ENCODE results near the gene NCOA5. TPM values are rescaled to one million over a fixed set of nuclear protein-coding genes. Genes with fewer than 3 reads are reported as not detected.

NCOA5 gene
- total RNA-seq, 6 donors from 2014 or later = 17.1 to 48.2 (median 30.2) TPM

DNA sequence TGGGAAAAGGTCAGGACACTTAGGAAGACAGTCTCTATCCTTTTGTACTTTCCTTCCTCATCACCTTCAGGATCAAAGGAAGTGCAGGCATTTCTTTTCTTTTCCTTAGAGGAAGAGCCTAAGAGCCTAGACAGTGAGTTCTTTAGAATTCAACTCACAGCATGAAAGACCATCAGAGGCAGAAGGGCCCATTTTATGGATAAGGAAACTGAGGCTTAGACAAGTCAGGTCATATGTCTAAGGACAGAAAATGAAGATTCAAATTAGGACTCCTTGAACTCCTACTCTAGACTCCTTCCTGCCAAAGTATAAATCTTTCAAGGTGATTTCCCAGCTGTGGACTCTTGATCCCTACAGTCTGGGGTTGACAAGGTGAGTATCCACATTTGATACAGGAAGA lies 39.9 kb downstream of the NCOA5 start:
- Histone ChIP-seq H3K36me3 (no peaks in the 10 kb centered on the region), H3K27ac (no peak overlapping the region), H3K4me3 (no peak overlapping the region), H3K27me3 (no peaks in the 10 kb centered on the region), H3K4me1 (no peaks in the 10 kb centered on the region), H3K9me3 (no peaks in the 10 kb centered on the region)
- TF ChIP-seq EP300 (IDR thresholded peaks at IDR 0.05) (no peak), POLR2A (IDR thresholded peaks at IDR 0.05) (no peak), POLR2AphosphoS5 (IDR thresholded peaks at IDR 0.05) (no peak)
- TF ChIP-seq, protein P1, sequence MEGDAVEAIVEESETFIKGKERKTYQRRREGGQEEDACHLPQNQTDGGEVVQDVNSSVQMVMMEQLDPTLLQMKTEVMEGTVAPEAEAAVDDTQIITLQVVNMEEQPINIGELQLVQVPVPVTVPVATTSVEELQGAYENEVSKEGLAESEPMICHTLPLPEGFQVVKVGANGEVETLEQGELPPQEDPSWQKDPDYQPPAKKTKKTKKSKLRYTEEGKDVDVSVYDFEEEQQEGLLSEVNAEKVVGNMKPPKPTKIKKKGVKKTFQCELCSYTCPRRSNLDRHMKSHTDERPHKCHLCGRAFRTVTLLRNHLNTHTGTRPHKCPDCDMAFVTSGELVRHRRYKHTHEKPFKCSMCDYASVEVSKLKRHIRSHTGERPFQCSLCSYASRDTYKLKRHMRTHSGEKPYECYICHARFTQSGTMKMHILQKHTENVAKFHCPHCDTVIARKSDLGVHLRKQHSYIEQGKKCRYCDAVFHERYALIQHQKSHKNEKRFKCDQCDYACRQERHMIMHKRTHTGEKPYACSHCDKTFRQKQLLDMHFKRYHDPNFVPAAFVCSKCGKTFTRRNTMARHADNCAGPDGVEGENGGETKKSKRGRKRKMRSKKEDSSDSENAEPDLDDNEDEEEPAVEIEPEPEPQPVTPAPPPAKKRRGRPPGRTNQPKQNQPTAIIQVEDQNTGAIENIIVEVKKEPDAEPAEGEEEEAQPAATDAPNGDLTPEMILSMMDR (IDR thresholded peaks at IDR 0.05) = no peak
- ATAC-seq (ENCODE audit: low FRiP score in 2 of 2) = no peak
- no peak for DNase-seq

DNA sequence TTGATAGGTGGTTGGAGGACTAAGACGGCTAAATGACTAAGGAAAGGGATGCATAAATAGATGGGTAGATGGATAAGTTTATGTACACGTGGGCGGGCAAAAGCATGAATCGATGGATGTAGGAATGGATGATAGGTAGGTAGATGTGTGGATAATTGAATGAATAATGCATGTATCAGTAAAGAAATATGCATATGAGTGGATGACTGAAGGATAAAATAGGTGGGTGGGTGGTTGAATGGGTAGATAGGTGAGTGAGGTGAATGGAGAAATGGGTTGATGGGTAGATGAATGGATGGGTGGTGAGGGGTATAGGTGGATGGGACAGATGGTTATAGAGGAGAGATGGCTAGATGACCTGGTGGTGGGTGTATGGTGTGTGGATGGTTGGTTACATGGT lies 40.6 kb downstream of the NCOA5 start:
- Histone ChIP-seq H3K27me3 (no peaks in the 10 kb centered on the region), H3K4me3 (no peak overlapping the region), H3K4me1 (no peaks in the 10 kb centered on the region), H3K9me3 (no peaks in the 10 kb centered on the region), H3K27ac (no peak overlapping the region), H3K36me3 (no peaks in the 10 kb centered on the region)
- TF ChIP-seq EP300 (IDR thresholded peaks at IDR 0.05) (no peak), POLR2A (IDR thresholded peaks at IDR 0.05) (no peak), POLR2AphosphoS5 (IDR thresholded peaks at IDR 0.05) (no peak)
- TF ChIP-seq, protein P1 (IDR thresholded peaks at IDR 0.05) = no peak
- DNase-seq (no peak), ATAC-seq (ENCODE audit: low FRiP score in 2 of 2) (no peak)
- 84 to 88% methylated on average over 4 of the region's 4 CpGs for WGBS, 2 donors

DNA sequence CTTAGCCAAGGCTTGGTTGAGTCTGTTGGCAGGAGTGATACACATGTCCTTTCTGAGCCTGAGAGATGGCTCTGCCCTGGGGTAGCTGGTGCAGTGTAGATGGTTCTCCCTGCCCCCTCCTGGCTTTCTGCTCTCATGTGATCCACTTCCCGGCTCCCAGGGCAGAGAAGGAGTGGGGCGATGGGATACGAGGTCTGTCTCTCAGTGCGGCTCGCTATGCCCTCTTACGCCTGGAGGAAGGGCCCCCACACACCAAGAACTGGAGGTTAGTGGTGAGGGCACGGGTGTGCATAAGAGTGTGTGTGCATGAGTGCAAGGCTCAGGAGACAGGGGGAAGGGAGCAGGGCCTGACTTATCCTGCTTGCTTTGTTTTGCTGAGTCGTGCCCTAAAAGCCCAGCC lies 41.9 kb downstream of the NCOA5 start:
- no peak for TF ChIP-seq EP300 (IDR thresholded peaks at IDR 0.05)
- TF ChIP-seq, protein P1 (IDR thresholded peaks at IDR 0.05) = no peak
- no peak for TF ChIP-seq POLR2A (IDR thresholded peaks at IDR 0.05)
- no peak for TF ChIP-seq POLR2AphosphoS5 (IDR thresholded peaks at IDR 0.05)
- ATAC-seq (ENCODE audit: low FRiP score in 2 of 2) (no peak), DNase-seq (no peak)
- Histone ChIP-seq H3K27me3 (no peaks in the 10 kb centered on the region), H3K4me1 (no peaks in the 10 kb centered on the region), H3K36me3 (no peaks in the 10 kb centered on the region), H3K9me3 (no peaks in the 10 kb centered on the region), H3K27ac (no peak overlapping the region), H3K4me3 (no peak overlapping the region)
- 66 to 83% methylated on average over 4 to 8 of the region's 8 CpGs for WGBS, 2 donors

DNA sequence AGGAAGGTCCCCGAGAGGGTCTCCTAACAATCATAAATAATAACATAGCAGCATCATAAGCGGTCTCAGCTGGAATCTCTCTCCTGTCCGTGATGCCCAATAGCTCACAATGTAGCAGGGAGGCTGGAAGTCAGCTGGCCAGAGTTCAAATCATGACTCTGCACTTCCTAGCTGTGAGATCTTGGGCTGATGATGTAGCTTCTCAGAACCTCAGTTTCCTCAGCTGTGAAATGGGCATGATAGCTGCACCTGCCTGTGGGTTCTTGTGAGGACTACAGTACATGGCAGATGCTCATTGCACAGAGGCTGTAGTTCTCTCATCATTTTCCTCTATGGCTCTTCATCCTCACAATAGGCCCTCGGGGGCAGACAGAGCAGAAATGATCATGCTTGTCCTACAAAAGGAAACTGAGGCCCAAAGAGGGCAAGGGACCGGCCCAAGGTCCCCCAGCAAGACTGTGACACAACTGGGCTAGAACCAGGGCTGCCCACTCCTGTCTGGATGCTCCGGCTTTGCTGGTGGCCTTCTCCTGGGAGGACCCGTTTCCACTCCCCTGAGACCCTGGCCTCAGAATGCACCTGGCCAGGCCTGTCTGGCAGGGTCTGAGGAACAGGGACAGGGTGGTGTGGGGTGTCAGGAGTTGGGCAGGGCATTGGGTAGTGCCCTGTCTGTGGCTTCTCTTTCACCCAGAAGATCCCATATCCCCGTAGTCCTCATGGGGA lies 43.0 kb downstream of the NCOA5 start:
- no peaks in the 10 kb centered on the region for H3K27me3 ChIP-seq
- WGBS, 2 donors = 74 to 81% methylated on average over 3 to 8 of the region's 8 CpGs

More for the DNA sequence above, 43.0 kb downstream of the NCOA5 start:
- no peaks in the 10 kb centered on the region for H3K36me3 ChIP-seq
- DNase-seq = no peak
- H3K9me3 ChIP-seq = no peaks in the 10 kb centered on the region
- ATAC-seq (ENCODE audit: low FRiP score in 2 of 2) = no peak
- TF ChIP-seq POLR2AphosphoS5 (IDR thresholded peaks at IDR 0.05) = no peak
- TF ChIP-seq, protein P1 (IDR thresholded peaks at IDR 0.05) = no peak
- no peak for TF ChIP-seq EP300 (IDR thresholded peaks at IDR 0.05)
- no peak for TF ChIP-seq POLR2A (IDR thresholded peaks at IDR 0.05)
- no peak overlapping the region for H3K4me3 ChIP-seq
- no peak overlapping the region for H3K27ac ChIP-seq
- no peaks in the 10 kb centered on the region for H3K4me1 ChIP-seq
